ENCODE measurements around the gene MYO18A. TPM values are rescaled to one million over a fixed set of nuclear protein-coding genes. Genes with fewer than 3 reads are reported as not detected.
A peak's percentile ranks its signal among the peaks of the same experiment; 100 is the strongest.

Gene MYO18A
- total RNA-seq, 1 donor from 2014 or later: 373 TPM

DNA sequence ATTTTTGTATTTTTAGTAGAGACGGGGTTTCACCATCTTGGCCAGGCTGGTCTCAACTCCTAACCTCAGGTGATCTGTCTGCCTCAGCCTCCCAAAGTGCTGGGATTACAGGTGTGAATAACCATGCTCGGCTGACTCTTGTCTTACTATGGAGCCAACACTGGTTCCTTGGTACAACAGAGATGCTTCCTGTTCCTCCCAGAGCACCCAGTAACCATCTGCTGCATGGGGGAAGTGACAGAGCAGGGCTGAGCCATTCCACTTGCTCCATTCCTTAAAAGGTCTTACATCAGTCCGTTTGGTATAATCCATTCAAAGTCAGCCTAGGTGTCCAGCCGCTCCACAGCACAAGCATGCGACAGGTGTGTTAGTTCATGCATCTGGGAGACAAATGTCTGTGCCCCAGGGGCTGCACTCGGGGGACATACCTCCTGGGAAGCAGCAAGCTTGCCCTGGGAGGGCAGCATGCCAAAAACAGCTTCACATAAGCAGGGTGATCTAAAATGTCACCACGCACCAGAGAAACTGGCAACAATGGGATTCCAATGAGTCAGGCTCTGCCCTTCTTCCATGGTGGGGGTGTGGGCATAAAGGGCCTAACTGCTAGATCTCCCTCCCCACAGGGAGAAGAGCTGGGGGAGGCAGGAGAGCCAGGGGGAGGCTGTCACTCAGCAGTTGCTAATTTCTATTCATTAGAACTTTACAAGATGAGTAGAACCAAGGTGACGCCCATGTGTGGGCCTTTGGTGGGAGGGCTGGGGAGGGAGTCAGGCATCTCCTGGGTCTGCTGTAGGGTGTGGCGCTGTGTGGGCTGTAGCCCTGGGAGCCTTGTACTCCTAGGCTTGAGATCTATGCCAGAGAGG, 101.8 kb downstream of the MYO18A start:
- DNase-seq (ENCODE audit: missing footprints) (peak; percentile 57), ATAC-seq (no peak)
- intact Hi-C loops (cut with DNase I): no loop called here

DNA sequence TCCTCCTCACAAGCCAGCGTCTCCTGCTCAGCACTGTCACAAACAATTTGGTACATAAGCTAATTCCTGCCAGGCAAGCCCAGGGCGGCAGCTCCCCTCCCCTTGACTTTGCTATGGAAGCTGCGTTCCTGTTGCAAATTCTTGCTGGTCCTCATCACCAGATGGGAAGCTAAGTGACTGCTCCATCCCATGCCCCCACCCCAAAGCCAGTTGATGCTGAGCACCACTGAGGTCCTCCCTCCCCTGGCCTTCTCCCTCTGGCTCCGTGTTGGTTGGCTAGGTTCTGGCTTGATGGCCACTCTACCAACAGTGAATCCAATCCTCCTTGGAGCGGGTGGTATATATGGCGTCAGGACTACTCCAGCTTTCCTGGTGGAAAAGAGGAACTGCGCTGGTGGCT, 102.9 kb downstream of the MYO18A start:
- DNase-seq (ENCODE audit: missing footprints) (peak; percentile 37), ATAC-seq (no peak)
- intact Hi-C loops (cut with DNase I): no loop called here

DNA sequence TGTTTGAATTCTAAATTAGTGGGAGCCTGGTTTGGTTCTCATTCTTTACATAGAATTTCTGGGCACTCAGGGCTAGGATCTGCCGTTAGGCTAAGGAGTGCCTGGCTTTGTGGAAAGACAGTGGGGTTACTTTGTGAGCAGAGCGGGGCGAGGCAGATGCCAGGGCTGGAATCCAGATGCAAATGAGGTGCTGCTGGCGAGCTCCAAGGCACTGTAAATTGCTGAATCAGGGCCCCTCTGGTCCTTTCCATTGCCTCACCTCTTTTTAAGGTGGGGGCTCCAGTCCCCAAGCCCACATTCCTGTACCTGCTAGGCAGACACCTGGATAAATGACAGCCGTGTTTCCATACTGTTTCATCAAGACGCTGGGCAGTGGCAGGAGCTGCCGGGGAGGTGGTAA, 103.5 kb downstream of the MYO18A start:
- no peak for ATAC-seq
- intact Hi-C loops (cut with DNase I): no loop called here
- DNase-seq (ENCODE audit: missing footprints): peak; percentile 45

DNA sequence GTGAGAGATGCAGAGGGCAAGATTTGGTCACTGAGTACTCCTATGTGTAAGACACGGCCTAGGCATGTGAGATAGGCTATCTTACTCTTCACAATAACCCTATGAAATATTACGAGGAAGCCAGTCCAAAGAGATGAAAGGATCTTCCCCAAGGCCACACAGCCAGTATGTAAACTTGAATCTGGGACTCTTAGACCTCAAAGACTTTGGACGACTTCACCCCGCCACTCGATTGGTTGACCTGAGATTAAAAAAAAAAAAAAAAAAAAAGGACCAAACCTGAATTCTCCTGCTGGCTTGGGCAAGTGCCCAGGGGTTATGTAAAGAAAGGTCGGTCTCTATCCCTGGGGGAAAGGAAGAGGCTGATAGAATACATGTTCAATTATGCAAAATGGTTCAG, 104.1 kb downstream of the MYO18A start:
- DNase-seq (ENCODE audit: missing footprints): peak; percentile 8
- ATAC-seq: no peak
- intact Hi-C loops (cut with DNase I): no loop called here

DNA sequence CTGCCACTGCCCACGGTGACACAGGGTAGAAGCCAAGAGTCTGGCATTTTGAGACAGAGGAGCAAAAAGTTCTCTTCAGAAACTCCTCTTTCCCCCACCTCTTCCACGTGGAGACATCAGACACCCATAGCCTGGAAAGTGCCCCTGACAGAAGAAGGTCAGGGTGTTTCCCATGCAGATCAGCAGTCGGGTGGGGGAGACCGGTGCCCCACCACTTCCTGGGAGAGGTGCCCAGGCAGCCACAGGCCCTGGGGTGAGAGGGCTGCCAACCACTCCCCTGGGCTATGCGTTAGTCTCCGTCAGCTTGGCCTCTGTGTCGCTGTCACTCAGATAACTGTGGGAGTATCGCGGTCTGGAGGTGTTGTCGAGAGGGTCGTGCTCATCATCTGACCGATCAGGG, 105.7 kb downstream of the MYO18A start:
- DNase-seq (ENCODE audit: missing footprints): peak; percentile 69
- intact Hi-C loops (cut with DNase I): loop anchor here (5.0 kb wide), 1 partner anchor 102 kb away; no protein-coding TSS in a partner anchor
- peak; percentile 67 for ATAC-seq

DNA sequence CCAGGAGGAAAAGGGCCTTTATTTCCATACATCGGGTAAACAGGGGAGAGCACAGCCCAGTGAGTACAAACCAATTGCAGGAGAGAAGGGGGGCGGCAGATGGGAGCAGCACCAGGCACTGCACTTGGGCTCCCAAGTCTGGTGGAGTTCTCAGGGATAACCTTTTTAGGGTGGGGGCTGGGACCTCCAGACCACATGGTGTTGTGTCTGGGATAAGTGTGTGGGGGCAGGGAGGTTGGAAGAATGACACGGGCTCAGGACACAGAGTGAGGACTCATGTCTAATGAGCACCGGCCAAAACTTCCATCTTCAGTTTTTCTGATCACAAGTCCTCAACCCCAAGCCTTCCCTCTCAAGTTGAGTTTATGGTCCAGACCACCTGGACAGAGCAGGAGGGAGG, 106.7 kb downstream of the MYO18A start:
- intact Hi-C loops (cut with DNase I): loop anchor here (2.0 to 5.0 kb wide), 2 partner anchors 29 to 101 kb away; no protein-coding TSS in a partner anchor
- DNase-seq (ENCODE audit: missing footprints): peak; percentile 18
- ATAC-seq: no peak

DNA sequence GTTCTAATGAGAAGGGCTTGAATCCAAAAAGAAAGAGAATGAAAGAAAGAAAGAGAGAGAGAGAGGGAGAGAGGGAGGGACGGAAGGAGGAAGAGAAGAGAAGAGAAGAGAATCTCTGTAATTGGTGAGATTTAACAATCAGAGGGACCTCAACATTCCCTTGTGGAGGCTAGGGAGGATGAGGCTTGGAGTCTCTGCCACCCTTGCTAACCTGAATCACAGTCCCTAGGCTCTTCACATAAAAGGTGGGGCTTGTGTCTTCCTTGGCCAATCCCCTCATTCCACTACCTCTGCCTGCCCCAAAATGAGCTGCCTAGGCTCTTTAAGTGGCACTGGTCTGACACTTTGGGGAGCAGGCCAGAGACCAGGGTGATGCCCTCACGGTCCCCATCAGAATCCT, 107.2 kb downstream of the MYO18A start:
- DNase-seq (ENCODE audit: missing footprints): no peak
- no peak for ATAC-seq
- intact Hi-C loops (cut with DNase I): loop anchor here (2.0 to 5.0 kb wide), 2 partner anchors 30 to 101 kb away; no protein-coding TSS in a partner anchor

DNA sequence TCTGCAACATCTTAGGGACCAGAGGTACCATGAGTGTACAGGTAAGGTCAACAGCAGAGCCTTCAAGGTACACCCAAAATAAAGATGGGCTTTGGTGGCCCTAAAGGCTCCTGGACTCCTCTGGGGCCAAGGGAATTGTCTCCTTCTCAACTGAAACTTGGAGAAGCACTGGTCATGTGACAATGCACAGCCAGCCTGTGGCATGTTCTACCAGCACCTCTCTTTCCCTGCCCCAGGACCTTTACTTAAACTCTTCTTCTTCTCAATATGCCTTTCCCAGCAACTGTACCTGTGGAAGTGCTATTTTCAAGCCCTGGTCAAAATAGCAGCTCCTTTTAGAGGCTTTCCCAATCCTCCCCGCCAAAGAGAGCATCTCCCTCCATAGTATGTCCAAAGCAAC, 108.9 kb downstream of the MYO18A start:
- ATAC-seq (no peak), DNase-seq (ENCODE audit: missing footprints) (no peak)
- intact Hi-C loops (cut with DNase I): loop anchor here (5.0 kb wide), 1 partner anchor 99 kb away; no protein-coding TSS in a partner anchor

DNA sequence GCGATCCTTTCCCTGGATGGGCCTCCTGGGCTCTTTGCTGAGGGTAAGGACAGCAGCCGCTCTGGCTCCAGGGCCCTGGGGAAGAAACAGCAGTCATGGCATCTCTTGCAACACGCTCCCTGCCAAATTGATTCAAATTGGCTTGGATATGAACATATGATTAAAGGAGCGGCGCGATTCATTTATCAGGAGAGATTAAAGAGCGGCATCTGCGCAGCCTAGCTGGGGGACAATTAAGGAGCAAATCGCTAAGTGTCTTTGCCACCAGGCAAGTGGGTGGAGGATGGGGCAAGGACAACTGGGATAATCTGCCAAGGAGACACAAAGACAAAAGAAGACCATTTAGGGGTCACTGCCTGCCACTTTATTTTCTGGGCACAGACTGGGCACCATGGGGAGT, 109.4 kb downstream of the MYO18A start:
- intact Hi-C loops (cut with DNase I): loop anchor here (5.0 kb wide), 1 partner anchor 98 kb away; no protein-coding TSS in a partner anchor
- DNase-seq (ENCODE audit: missing footprints): peak; percentile 14
- ATAC-seq: peak; percentile 2

DNA sequence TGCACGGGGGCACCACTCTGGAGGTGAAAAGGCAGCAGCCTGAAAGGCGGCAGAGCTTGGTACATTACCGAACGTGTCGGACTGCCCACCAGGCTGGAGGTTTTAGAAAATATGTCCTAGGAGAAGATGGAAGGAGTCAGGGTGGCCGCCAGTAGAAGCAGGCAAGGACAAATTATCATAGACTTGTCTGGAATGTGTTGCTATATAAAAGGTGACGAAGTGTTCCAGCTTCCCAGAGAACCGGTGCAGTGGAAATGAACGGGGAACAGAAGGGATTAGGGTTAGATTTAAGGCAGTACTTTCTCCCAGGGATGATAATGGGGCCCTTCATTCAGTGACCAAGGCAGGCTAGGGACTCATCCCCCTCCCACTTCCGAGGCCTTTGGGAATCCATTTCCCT, 109.9 kb downstream of the MYO18A start:
- DNase-seq (ENCODE audit: missing footprints) (no peak), ATAC-seq (peak; percentile 40)
- intact Hi-C loops (cut with DNase I): loop anchor here (5.0 kb wide), 1 partner anchor 98 kb away; no protein-coding TSS in a partner anchor

DNA sequence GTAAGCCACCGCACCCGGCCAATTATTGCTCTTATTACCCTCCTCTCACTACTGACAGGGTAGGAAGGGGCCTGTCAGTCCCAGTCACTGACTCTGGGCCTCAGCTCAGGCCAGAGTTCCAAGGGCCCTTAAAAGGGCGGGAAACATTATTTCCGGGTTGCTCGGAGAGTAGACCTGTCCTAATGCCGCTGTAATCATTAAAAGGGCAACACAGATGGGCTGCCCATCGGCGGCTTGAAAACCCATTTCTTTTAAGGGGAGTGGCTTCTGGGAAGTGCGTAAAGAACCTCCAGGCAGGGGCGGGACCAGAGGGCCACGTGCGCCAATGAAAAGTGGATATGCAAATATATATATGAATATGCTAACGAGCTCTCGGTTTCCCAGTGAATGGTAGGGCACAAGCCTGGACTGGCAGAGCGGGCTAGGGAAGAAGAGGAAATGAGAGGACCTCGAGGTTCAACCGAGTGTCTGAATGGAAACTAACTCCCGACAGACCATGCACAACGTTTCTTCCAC, 110.6 kb downstream of the MYO18A start:
- intact Hi-C loops (cut with DNase I): loop anchor here (5.0 kb wide), 1 partner anchor 97 kb away; no protein-coding TSS in a partner anchor
- peak; percentile 67 for DNase-seq (ENCODE audit: missing footprints)

DNA sequence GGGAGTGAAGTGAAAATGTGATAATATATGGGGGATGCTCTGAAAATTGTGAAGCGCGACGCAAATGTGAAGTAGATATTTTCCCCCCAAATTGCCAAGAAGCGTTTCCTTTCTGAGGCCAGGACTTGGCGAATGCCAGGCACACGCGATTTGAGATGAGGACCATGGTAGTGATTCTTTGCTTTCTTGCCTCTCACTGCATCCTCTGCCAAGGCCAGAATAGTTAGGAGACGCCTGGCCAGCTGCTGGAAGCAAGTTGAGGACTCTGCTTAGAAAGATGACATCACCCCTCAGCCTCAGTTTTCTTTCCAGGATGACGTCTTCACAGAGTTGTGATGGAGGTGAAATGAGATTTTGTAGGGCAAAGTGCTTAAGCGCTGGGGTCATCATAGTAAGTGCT, 111.4 kb downstream of the MYO18A start:
- intact Hi-C loops (cut with DNase I): no loop called here
- ATAC-seq (no peak), DNase-seq (ENCODE audit: missing footprints) (peak; percentile 22)

More for the DNA sequence above, 110.6 kb downstream of the MYO18A start:
- ATAC-seq: peak; percentile 29

DNA sequence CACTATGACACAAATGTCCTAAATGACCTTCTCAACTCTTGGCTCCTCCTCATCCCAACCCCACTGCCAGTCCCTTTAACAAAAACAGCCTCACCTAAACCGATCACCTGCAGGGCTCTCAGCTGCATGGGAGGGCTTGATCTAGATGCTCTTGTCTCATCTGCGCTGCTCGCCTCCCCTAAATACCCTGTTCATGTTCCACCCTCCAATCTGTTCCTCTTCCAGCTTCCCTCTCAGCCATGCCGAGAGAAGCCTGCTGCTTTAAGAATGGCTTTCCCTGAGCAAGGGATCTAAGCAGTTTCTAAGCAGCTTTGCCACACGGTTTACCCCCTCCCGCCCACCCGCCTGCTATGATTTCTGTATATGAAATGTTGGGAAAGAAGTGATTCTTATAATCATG, 113.6 kb downstream of the MYO18A start:
- peak; percentile 2 for DNase-seq (ENCODE audit: missing footprints)
- no peak for ATAC-seq
- intact Hi-C loops (cut with DNase I): no loop called here

DNA sequence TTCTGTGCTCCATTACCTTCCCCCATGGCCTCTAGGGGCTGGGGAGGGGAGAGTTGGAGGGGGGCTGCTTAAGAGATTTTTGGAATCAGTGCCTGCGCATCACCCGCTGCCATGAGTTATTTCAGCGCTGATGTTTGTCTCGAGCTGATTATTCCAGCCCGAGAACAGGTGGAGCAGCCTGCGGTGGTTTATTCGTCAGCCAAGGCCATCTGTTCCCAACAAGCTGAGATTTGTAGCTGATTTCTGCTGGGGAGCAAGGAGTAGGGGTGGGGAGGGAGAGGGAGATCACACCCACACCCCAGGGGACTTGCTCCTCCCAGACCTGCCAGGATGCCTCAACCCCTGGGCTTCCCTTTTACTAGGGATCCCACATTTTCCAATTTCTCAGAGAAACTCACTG, 114.2 kb downstream of the MYO18A start:
- no peak for DNase-seq (ENCODE audit: missing footprints)
- no peak for ATAC-seq
- intact Hi-C loops (cut with DNase I): no loop called here

DNA sequence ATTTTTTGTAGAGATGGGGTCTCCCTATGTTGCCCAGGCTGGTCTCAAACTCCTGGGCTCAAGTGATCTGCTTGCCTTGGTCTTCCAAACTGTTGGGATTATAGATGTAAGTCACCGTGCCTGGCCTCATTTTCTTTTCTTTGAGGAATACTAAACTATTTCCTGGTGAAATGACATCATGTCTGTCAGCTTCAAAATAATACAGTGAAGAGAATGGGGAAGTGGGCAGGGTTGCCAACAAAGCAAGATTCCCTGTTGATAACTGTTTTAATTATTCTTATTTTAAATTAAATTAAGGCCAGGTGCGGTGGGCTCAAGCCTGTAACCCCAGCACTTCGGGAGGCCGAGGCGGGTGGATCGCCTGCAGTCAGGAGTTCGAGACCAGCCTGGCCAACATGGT, 116.2 kb downstream of the MYO18A start:
- peak; percentile 5 for DNase-seq (ENCODE audit: missing footprints)
- intact Hi-C loops (cut with DNase I): no loop called here
- no peak for ATAC-seq

DNA sequence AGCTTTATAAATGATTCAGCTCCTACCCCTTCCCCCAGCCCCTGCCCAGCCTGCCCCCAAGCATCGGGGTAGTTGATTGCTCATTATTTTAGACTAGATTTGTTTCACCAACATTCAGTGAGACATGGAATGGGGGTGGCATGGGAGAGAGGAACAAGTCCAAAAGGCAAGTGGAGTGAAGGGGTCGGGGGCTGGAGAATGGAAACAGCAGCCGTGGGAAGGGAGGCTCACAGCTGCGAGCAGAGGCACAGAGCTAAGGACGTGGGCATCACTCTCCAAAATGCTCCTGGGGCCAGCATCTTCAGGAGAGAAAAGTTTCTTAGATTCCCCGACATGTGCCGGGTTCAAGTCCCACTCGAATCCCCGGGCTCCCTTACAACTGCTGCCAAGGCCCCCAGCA, 118.0 kb downstream of the MYO18A start:
- intact Hi-C loops (cut with DNase I): no loop called here

DNA sequence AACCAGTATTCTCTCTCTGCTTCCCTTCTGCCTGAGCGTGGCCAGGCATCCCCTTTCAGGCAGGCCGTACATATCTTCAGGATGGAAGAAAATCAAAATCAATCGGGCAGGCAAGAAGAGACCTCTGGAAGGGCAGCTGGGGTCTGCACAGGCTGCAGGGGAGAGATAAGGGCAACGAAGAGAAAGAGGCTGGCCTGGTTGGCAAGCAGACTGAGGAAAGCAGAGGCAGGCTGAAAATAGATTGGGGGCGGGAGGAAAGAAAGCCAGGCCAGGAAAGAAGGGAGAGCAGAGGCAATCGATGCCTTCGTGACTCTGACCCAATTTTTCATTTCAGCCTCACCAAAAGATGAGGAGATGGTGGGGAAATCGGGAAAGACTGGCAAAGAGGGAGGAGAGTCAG, 119.2 kb downstream of the MYO18A start:
- DNase-seq (ENCODE audit: missing footprints) (peak; percentile 2), ATAC-seq (peak; percentile 49)
- intact Hi-C loops (cut with DNase I): no loop called here

More for the DNA sequence above, 118.0 kb downstream of the MYO18A start:
- DNase-seq (ENCODE audit: missing footprints) (peak; percentile 3), ATAC-seq (no peak)

DNA sequence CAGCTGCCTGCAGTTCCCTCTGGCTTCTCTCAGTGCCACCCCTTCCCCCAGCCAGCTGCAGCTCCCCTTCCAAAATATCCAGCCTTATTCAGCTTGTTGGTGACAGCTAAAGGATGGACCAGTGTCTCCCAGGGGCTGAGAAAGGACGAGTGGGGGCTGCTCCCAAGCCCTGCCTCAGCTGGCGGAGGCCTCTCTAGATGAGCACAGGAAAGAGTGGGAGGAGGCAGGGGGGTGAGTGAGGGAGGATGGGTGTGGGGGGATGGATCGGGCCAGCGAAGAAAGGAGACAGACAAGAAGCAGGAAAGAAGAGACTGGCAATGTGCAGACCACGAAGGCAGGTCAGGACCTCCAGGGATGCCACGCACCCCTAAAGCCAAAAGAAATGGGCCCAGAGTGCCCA, 119.7 kb downstream of the MYO18A start:
- intact Hi-C loops (cut with DNase I): no loop called here

DNA sequence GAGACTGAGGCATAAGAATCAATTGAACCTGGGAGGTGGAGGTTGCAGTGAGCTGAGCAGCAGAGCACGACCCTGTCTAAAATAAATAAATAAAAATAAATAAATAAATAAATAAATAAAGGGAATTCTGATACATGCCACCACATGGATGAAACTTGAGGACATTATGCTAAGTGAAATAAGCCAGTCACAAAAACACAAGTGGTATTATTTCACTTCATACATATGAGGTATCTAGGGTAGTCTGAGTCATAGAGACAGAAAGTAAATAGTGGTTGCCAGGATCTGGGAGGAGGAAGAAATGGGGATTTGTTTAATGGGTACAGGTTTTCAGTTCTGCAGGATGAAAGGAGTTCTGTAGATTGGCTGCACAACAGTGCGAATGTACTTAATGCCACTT, 120.9 kb downstream of the MYO18A start:
- DNase-seq (ENCODE audit: missing footprints) (no peak), ATAC-seq (no peak)
- intact Hi-C loops (cut with DNase I): no loop called here

More for the DNA sequence above, 119.7 kb downstream of the MYO18A start:
- ATAC-seq (no peak), DNase-seq (ENCODE audit: missing footprints) (peak; percentile 20)

DNA sequence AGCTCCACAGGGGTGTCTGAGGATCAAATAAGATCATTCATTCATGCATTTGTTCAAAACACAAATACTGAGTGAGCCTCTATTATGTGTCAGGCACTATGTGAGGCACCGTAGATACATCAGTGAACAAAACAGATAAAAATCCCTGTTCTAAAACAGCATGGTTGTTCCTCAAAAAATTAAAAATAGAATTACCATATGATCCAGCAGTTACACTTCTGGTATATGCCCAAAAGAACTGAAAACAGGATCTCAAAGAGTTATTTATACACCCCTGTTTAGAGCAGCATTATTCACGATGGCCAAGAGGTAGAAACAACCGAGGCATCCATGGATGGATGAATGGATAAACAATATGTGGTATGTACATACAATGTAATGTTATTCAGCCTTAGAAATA, 121.8 kb downstream of the MYO18A start:
- DNase-seq (ENCODE audit: missing footprints) (no peak), ATAC-seq (no peak)
- intact Hi-C loops (cut with DNase I): no loop called here

All from Right ventricle myocardium inferior (tissue), 1 donor.